Hepatocyte (in vitro differentiated cells): Measurements from ENCODE around the gene TMEM17.

Experiments
- EZH2 ChIP-seq: fragments of 200-600 bp; sonication (generic); IDR thresholded peaks from 2 replicates; pipeline ENCODE4 v1.6.1; 2016; ENCODE audit warnings: antibody characterized with exemption, mild to moderate bottlenecking, borderline replicate concordance
- EZH2phosphoT487 ChIP-seq: fragments of 200-600 bp; sonication (generic); IDR thresholded peaks from one replicate; pipeline ENCODE4 v1.6.1; 2018; ENCODE audit warnings: antibody characterized with exemption, mild to moderate bottlenecking, low read depth, moderate library complexity; ENCODE audit not compliant: unreplicated experiment, severe bottlenecking
- TF ChIP-seq, protein P1 (sequence below): fragments of 200-600 bp; sonication (generic); IDR thresholded peaks from 2 replicates; pipeline ENCODE4 v1.5.1; 2016; ENCODE audit warnings: antibody characterized with exemption, mild to moderate bottlenecking; ENCODE audit not compliant: poor library complexity

DNA sequence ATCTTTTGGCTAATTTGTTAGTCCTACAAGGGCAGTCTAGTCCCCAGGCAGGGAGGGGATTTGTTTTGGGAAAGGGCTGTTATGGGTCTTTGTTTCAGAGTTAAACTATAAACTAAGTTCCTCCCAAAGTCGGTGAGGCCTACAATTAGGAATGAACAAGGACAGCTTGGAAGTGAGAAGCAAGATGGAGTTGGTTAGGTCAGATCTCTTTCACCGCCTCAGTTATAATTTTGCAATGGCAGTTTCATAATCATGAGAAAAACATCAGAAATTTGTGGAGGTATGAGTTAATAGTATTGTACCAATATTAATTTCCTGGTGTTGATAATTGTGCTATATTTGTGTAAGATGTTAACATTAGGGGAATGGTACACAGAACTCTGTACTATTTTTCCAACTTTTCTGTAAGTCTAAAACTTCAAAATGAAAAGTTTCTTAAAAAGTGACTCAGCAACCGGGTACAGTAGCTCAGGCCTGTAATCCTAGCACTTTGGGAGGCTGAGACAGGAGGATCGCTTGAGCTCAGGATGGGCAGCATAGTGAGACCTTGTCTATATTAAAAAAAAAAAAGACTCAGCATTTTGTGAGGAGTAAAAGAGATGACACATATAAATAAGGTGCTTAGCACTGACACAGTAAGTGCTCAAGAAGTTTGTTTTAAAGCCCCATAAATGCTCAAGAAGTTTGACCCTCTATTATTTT is 40.8 kb downstream of the TMEM17 start:
- TF ChIP-seq, protein P1, sequence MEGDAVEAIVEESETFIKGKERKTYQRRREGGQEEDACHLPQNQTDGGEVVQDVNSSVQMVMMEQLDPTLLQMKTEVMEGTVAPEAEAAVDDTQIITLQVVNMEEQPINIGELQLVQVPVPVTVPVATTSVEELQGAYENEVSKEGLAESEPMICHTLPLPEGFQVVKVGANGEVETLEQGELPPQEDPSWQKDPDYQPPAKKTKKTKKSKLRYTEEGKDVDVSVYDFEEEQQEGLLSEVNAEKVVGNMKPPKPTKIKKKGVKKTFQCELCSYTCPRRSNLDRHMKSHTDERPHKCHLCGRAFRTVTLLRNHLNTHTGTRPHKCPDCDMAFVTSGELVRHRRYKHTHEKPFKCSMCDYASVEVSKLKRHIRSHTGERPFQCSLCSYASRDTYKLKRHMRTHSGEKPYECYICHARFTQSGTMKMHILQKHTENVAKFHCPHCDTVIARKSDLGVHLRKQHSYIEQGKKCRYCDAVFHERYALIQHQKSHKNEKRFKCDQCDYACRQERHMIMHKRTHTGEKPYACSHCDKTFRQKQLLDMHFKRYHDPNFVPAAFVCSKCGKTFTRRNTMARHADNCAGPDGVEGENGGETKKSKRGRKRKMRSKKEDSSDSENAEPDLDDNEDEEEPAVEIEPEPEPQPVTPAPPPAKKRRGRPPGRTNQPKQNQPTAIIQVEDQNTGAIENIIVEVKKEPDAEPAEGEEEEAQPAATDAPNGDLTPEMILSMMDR, result no peak
- TF ChIP-seq EZH2, result no peak
- no peak for TF ChIP-seq EZH2phosphoT487
